Skeletal muscle cell (primary cell): ENCODE data around the gene RGS7BP.
"Not testable (repeated sequence)": the region's sequence is repeated elsewhere in the genome, so short reads cannot be mapped to it uniquely, and the experiment has no call there.

Experiments used
- DNase-seq: peaks from one replicate; pipeline ENCODE4 v3.0.0-alpha.2; 2010; ENCODE audit warnings: low read depth
- H3K4me3 ChIP-seq: 2 replicates; pipeline ENCODE4 v1.5.1; 2011; ENCODE audit warnings: low read depth, mild to moderate bottlenecking, control low read depth, low read length, moderate library complexity

The RGS7BP gene

GRCh38 chr5:64532657-64533056 lies 26.8 kb downstream of the RGS7BP start:
- DNase-seq = no peak
- no peak overlapping the region for H3K4me3 ChIP-seq

GRCh38 chr5:64534033-64534432 lies 28.2 kb downstream of the RGS7BP start:
- DNase-seq = no peak
- H3K4me3 ChIP-seq = no peak overlapping the region

GRCh38 chr5:64557911-64558310 lies 52.1 kb downstream of the RGS7BP start:
- no peak for DNase-seq
- no peak overlapping the region for H3K4me3 ChIP-seq

GRCh38 chr5:64558641-64559040 lies 52.8 kb downstream of the RGS7BP start:
- not testable (repeated sequence) for H3K4me3 ChIP-seq, DNase-seq

- no peak for DNase-seq
These were observed 60.6 kb downstream of the RGS7BP start for GRCh38 chr5:64566310-64566916.

GRCh38 chr5:64569858-64570257 lies 64.0 kb downstream of the RGS7BP start:
- no peak for DNase-seq

More at GRCh38 chr5:64566310-64566916, 60.6 kb downstream of the RGS7BP start:
- H3K4me3 ChIP-seq = no peak overlapping the region

GRCh38 chr5:64570395-64570996 lies 64.7 kb downstream of the RGS7BP start:
- DNase-seq = no peak
- H3K4me3 ChIP-seq = no peak overlapping the region

More at GRCh38 chr5:64569858-64570257, 64.0 kb downstream of the RGS7BP start:
- no peak overlapping the region for H3K4me3 ChIP-seq

GRCh38 chr5:64575561-64575960 lies 69.7 kb downstream of the RGS7BP start:
- no peak overlapping the region for H3K4me3 ChIP-seq
- DNase-seq = no peak

- DNase-seq = no peak
- no peak overlapping the region for H3K4me3 ChIP-seq
These were observed 70.4 kb downstream of the RGS7BP start for GRCh38 chr5:64576250-64576649.

- DNase-seq = no peak
These were observed 79.8 kb downstream of the RGS7BP start for GRCh38 chr5:64585646-64586045.

GRCh38 chr5:64587370-64587769 lies 81.6 kb downstream of the RGS7BP start:
- no peak for DNase-seq
- H3K4me3 ChIP-seq = no peak overlapping the region

More at GRCh38 chr5:64585646-64586045, 79.8 kb downstream of the RGS7BP start:
- no peak overlapping the region for H3K4me3 ChIP-seq

GRCh38 chr5:64592730-64593341 lies 87.0 kb downstream of the RGS7BP start:
- no peak for DNase-seq
- H3K4me3 ChIP-seq = no peak overlapping the region

GRCh38 chr5:64594025-64594424 lies 88.2 kb downstream of the RGS7BP start:
- DNase-seq = no peak
- H3K4me3 ChIP-seq = no peak overlapping the region

GRCh38 chr5:64594601-64595000 lies 88.8 kb downstream of the RGS7BP start:
- DNase-seq = no peak
- H3K4me3 ChIP-seq = no peak overlapping the region

GRCh38 chr5:64595031-64595855 lies 89.4 kb downstream of the RGS7BP start:
- DNase-seq = no peak
- H3K4me3 ChIP-seq = no peak overlapping the region

- H3K4me3 ChIP-seq = no peak overlapping the region
- no peak for DNase-seq
These were observed 93.4 kb downstream of the RGS7BP start for GRCh38 chr5:64599226-64599625.

- H3K4me3 ChIP-seq = no peak overlapping the region
- no peak for DNase-seq
These were observed 97.9 kb downstream of the RGS7BP start for GRCh38 chr5:64603676-64604075.

- no peak for DNase-seq
These were observed 101.1 kb downstream of the RGS7BP start for GRCh38 chr5:64606926-64607325.

GRCh38 chr5:64612344-64612961 lies 106.6 kb downstream of the RGS7BP start:
- DNase-seq = no peak
- no peak overlapping the region for H3K4me3 ChIP-seq

More at GRCh38 chr5:64606926-64607325, 101.1 kb downstream of the RGS7BP start:
- no peak overlapping the region for H3K4me3 ChIP-seq

- H3K4me3 ChIP-seq = no peak overlapping the region
- no peak for DNase-seq
These were observed 110.1 kb downstream of the RGS7BP start for GRCh38 chr5:64615895-64616294.
